Dermis lymphatic vessel endothelial cell (primary cell): ENCODE data around the gene TMEM252. TPM values are rescaled to one million over a fixed set of nuclear protein-coding genes. Genes with fewer than 3 reads are reported as not detected.

Source experiments
- total RNA-seq: library from RNA; depleted of rRNA; stranded (reverse); fragments of >200 nt; gene quantifications from 2 replicates; pipeline ENCODE4 v1.2.1, GENCODE V29; 2014

Gene TMEM252, protein sequence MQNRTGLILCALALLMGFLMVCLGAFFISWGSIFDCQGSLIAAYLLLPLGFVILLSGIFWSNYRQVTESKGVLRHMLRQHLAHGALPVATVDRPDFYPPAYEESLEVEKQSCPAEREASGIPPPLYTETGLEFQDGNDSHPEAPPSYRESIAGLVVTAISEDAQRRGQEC
- total RNA-seq = 0.11 TPM in 1 of 2 replicates, not detected in the other

DNA sequence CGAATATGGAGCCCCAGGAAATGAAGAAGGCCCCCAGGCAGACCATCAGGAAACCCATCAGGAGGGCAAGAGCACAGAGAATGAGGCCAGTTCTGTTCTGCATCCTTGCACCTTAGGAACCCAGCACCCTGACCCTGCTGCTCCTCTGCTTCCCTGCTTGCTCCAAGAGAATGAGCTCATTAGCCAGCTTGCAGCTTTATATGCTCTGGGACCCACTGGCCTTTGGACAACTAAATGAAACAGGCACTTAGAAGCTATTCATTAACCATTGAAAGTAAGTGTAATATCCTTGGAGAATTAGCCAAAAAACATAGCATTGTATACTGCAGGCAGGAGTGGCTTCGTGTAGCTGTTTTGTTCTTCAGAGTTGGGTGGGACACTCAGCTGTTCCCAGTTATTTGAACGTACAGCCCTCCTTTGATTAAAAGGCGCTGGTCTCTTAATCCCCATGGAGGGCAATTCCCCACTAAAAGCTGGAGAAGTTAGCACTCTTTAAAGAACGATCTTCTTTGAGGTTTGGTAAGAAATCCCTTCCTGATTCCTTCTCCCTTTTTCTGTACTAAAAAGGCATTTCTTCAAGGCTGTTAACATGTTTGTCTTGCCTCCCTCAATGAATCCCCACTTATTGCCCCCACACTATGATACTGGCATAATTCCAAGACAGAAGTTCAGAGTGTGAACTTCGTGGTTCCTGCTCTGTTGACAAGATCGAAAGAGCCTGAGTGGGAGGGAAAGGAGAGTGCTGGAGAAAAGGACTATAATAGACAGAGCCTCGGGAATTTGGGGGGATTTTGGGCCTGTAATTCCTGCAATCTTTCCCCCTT is at the start of gene TMEM252:
Gene TMEM252, minus strand, starts transcription at position 172 of the 824 bp plus-strand sequence. Its CDS starts 69 bp downstream, at position 103.

Other genes with a start within 250 kb of the TMEM252 start
- gene FOXD4L3, start 238.0 kb downstream of the TMEM252 start, total RNA-seq = under 0.01 TPM in 2 replicates
- gene PGM5, start 184.3 kb downstream of the TMEM252 start, total RNA-seq = 87.0 and 134 TPM in 2 replicates
- gene PIP5K1B, start 164.4 kb upstream of the TMEM252 start, total RNA-seq = 0.09 and 0.11 TPM in 2 replicates